Spleen (tissue), 11 donors: ENCODE results near the gene TBC1D22A. TPM values are rescaled to one million over a fixed set of nuclear protein-coding genes. Genes with fewer than 3 reads are reported as not detected.

Source experiments
- DNase-seq: peaks from one replicate; pipeline ENCODE4 v3.0.0-alpha.2; 2020
- H3K27ac ChIP-seq, 8 donors: fragments of 200-600 bp; sonication (generic) in 7 of 8; 1 replicate in 4 of 8; 2 replicates in 4 of 8; pipeline versions ENCODE4 v1.5.0 to v1.8.0; 2016 to 2021; ENCODE audit warnings: inconsistent platforms in 4 of 8, mild to moderate bottlenecking in 4 of 8, moderate library complexity in 1 of 8
- H3K27me3 ChIP-seq, 7 donors: fragments of 200-600 bp; sonication (generic) in 6 of 7; replicated peaks in 1 of 7; 1 replicate in 4 of 7; 2 replicates in 3 of 7; pipeline versions ENCODE4 v1.5.0 to v1.8.0; 2016 to 2021; ENCODE audit warnings: inconsistent platforms in 3 of 7, mild to moderate bottlenecking in 1 of 7
- H3K36me3 ChIP-seq, 6 donors: fragments of 200-600 bp; sonication (generic) in 5 of 6; 1 replicate in 4 of 6; 2 replicates in 2 of 6; pipeline versions ENCODE4 v1.5.0 to v1.8.0; 2016 to 2021; ENCODE audit warnings: inconsistent platforms in 2 of 6
- H3K4me1 ChIP-seq, 6 donors: fragments of 200-600 bp; sonication (generic) in 5 of 6; 1 replicate in 3 of 6; 2 replicates in 3 of 6; pipeline versions ENCODE4 v1.5.0 to v1.8.0; 2016 to 2021; ENCODE audit warnings: inconsistent platforms in 3 of 6
- H3K4me3 ChIP-seq, 8 donors: fragments of 200-600 bp; sonication (generic) in 7 of 8; 1 replicate in 4 of 8; 2 replicates in 4 of 8; pipeline versions ENCODE4 v1.5.0 to v1.8.0; 2016 to 2021; ENCODE audit warnings: inconsistent platforms in 4 of 8, mild to moderate bottlenecking in 4 of 8, moderate library complexity in 2 of 8
- H3K9me3 ChIP-seq, 8 donors: fragments of 200-600 bp; sonication (generic) in 7 of 8; 1 replicate in 4 of 8; 2 replicates in 4 of 8; pipeline versions ENCODE4 v1.5.0 to v1.8.0; 2016 to 2021; ENCODE audit warnings: inconsistent platforms in 4 of 8
- POLR2A ChIP-seq, 3 donors: fragments of 450-650 bp; IDR thresholded peaks; one replicate each; pipeline ENCODE4 v1.5.1; 2017; ENCODE audit warnings: antibody characterized with exemption in 3 of 3, mild to moderate bottlenecking in 1 of 3
- POLR2AphosphoS5 ChIP-seq, 3 donors: sonication (generic); formaldehyde crosslinking; IDR thresholded peaks; one replicate each; pipeline ENCODE4 v1.5.1; 2017; ENCODE audit warnings: antibody characterized with exemption in 3 of 3
- WGBS, 5 donors: extraction: QIAGEN DNeasy Blood & Tissue Kit in 3 of 5; methylation state at CpG; one replicate each; pipeline versions ENCODE4 v1.1.5 to v1.1.7; 2013 to 2018; 5-methylcytosine and 5-hydroxymethylcytosine counted together
- intact Hi-C: fragments of 100-400 bp; cut with DNase I; formaldehyde crosslinking; loops from one replicate; pipeline ENCODE4 v1.15.0; 2023; ENCODE audit warnings: low total_unique reads
- polyA plus RNA-seq, 3 donors: library from polyadenylated mRNA; stranded (reverse); fragments of 200-250 nt; gene quantifications; one replicate each; pipeline ENCODE4 v1.2.1, GENCODE V29; 2013
- total RNA-seq, 7 donors: library from RNA; depleted of rRNA in 3 of 7; stranded (reverse); fragments of >200 nt in 3 of 7; fragmentation: NEBNext Ultra II Directional in 4 of 7; extraction: Animal tissue kit (Norgen Biotek cat#: 25700) in 4 of 7; gene quantifications; one replicate each; pipeline versions ENCODE4 v1.1.0 to v1.2.1, GENCODE V29; 2016 to 2021
- TF ChIP-seq, protein P1 (sequence below), 11 experiments: fragments of 200-600 bp in 7 of 11; fragments of 450-650 bp in 4 of 11; sonication (generic) in 4 of 11; IDR thresholded peaks in 8 of 11; conservative IDR thresholded peaks in 3 of 11; 1 replicate in 7 of 11; 2 replicates in 4 of 11; pipeline versions ENCODE4 v1.4.0 to v1.8.0; 2016 to 2021; ENCODE audit warnings: antibody characterized with exemption in 11 of 11, inconsistent platforms in 4 of 11, mild to moderate bottlenecking in 1 of 11
- donor health status: healthy with polysubstance abuse.
- donor health status: DM: no; HTN: no; CAD: no; lungs with moderate emphysema.
- donor health status: DM: no; HTN: no; CAD: no.
- donor health status: Bipolar disorder and iron deficiency.
- donor health status: healthy.
- donor health status: DM: no; HTN: no; CAD: no.
- donor health status: DM: yes; HTN: yes; CAD: no.

TBC1D22A gene
- total and polyA plus RNA-seq, 10 donors = 17.2 to 66.9 (median 49.6) TPM

DNA sequence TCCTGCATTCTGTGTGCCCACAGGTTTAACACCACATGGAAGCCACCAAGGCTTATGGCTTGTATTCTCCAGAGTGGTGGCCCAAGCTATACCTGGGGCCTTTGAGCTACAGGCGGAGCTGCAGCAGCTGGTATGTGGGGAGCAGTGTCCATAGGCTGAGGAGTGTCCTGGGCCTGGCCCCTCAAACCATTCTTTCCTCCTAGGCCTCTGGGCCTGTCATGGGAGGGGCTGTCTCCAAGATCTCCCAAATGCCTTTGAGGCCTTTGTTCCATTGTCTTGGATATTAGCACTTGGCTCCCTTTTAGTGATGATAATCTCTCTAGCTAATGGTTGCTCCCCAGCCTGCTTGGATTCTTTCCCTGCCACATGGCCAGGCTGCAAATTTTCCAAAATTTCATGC lies 6.4 kb upstream of the TBC1D22A start:
- intact Hi-C loops = no loop called here
- peaks cover 18 to 74% (median 49%) of the 10 kb centered on the region in 6 donors for H3K4me1 ChIP-seq
- DNase-seq = peak; percentile 23
- peaks cover 0 to 15% (median 13%) of the 10 kb centered on the region in 8 donors for H3K9me3 ChIP-seq
- H3K27ac ChIP-seq = peak overlapping the region in 3 of 8 donors; percentile 17 to 95 (median 93)
- H3K36me3 ChIP-seq = no peaks in the 10 kb centered on the region
- no peaks in the 10 kb centered on the region for H3K27me3 ChIP-seq
- 88 to 97% (median 91%) methylated on average over 1 of the region's 1 CpG for WGBS, 5 donors
- TF ChIP-seq POLR2A (IDR thresholded peaks at IDR 0.05) = no peak
- TF ChIP-seq, protein P1, sequence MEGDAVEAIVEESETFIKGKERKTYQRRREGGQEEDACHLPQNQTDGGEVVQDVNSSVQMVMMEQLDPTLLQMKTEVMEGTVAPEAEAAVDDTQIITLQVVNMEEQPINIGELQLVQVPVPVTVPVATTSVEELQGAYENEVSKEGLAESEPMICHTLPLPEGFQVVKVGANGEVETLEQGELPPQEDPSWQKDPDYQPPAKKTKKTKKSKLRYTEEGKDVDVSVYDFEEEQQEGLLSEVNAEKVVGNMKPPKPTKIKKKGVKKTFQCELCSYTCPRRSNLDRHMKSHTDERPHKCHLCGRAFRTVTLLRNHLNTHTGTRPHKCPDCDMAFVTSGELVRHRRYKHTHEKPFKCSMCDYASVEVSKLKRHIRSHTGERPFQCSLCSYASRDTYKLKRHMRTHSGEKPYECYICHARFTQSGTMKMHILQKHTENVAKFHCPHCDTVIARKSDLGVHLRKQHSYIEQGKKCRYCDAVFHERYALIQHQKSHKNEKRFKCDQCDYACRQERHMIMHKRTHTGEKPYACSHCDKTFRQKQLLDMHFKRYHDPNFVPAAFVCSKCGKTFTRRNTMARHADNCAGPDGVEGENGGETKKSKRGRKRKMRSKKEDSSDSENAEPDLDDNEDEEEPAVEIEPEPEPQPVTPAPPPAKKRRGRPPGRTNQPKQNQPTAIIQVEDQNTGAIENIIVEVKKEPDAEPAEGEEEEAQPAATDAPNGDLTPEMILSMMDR (IDR thresholded peaks at IDR 0.05 in 8 of 11, conservative IDR thresholded peaks at IDR 0.05 in 3 of 11) = no peak
- TF ChIP-seq POLR2AphosphoS5 (IDR thresholded peaks at IDR 0.05) = no peak
- H3K4me3 ChIP-seq = no peak overlapping the region

DNA sequence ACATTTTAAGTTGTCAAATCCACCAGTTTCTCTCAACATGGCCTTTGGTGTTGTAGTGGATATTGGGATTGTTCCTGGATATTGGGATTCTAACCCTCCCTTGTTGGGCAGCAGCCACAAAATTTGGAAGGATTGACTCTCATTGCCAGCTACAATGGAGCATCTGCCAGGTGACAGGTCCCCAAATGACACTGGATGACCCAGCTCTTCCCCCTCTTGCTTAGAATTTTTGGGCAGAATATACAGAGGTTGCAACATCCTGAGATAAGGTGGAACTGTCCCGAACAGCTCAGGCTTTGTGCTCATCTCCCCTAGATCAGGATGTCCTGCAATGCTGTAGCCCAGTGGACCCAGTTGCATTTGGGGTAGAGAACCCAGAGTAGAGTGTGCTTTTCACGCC lies 5.3 kb upstream of the TBC1D22A start:
- H3K27me3 ChIP-seq = no peaks in the 10 kb centered on the region
- intact Hi-C loops = no loop called here
- DNase-seq = peak; percentile 21
- H3K4me3 ChIP-seq = no peak overlapping the region
- peaks cover 0 to 15% (median 13%) of the 10 kb centered on the region in 8 donors for H3K9me3 ChIP-seq
- H3K4me1 ChIP-seq = peaks cover 21 to 74% (median 55%) of the 10 kb centered on the region in 6 donors
- no peaks in the 10 kb centered on the region for H3K36me3 ChIP-seq
- peak overlapping the region in 1 of 8 donors; percentile 11 for H3K27ac ChIP-seq
- TF ChIP-seq POLR2AphosphoS5 (IDR thresholded peaks at IDR 0.05) = no peak
- no peak for TF ChIP-seq POLR2A (IDR thresholded peaks at IDR 0.05)
- TF ChIP-seq, protein P1 (IDR thresholded peaks at IDR 0.05 in 8 of 11, conservative IDR thresholded peaks at IDR 0.05 in 3 of 11) = no peak
- WGBS, 5 donors = 83 to 93% (median 93%) methylated on average over 2 of the region's 2 CpGs

DNA sequence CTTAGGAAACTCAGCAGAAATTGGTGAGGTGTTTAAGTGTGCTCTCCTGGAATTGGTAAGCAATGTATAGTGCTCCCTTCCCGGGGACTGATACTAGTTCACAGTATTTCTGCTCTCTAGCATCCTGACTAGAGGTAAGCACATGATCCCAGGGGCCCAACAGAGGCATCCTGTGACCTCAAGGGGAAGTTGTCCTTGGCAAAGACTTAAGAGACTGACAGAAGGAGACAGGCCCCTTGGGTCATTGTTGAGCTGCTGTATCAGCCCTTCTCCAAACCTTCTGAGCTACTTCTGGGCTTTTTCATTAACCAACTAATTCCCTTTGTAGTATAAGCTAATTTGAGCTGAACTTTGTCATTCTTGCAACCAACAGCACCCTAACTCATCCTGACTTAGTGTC lies 4.3 kb upstream of the TBC1D22A start:
- H3K9me3 ChIP-seq = peaks cover 0 to 15% (median 13%) of the 10 kb centered on the region in 8 donors
- no peaks in the 10 kb centered on the region for H3K36me3 ChIP-seq
- TF ChIP-seq POLR2AphosphoS5 (IDR thresholded peaks at IDR 0.05) = no peak
- TF ChIP-seq, protein P1 (IDR thresholded peaks at IDR 0.05 in 8 of 11, conservative IDR thresholded peaks at IDR 0.05 in 3 of 11) = no peak
- no peak for TF ChIP-seq POLR2A (IDR thresholded peaks at IDR 0.05)
- 30 to 62% (median 56%) methylated on average over 1 of the region's 1 CpG for WGBS, 5 donors
- no peak overlapping the region for H3K4me3 ChIP-seq
- no peaks in the 10 kb centered on the region for H3K27me3 ChIP-seq
- H3K4me1 ChIP-seq = peaks cover 21 to 69% (median 49%) of the 10 kb centered on the region in 6 donors
- intact Hi-C loops = no loop called here
- H3K27ac ChIP-seq = peak overlapping the region in 3 of 8 donors; percentile 6 to 41 (median 27)
- DNase-seq = peak; percentile 7

DNA sequence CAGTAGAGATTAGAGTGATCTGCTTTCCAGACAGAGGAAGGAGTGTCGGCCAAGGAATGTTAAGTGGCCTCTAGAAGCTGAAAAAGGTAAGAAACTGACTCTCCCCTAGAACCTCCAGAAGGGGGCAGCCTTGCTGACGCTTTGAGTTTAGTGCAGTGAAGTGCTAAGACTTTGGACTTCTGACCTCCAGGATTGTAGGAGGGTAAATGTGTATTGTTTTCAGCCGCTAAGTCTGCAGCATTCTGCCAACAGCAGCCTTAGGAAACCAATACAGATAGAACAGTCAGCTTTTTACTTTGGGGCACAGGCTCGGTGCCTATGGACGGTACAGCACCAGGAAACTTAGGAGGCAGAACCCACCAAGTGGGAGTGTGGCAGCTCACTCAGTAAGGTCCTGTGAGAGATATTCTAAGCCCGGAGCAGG lies 3.6 kb upstream of the TBC1D22A start:
- Histone ChIP-seq H3K27ac (peak overlapping the region in 5 of 8 donors; percentile 4 to 41 (median 15)), H3K27me3 (no peaks in the 10 kb centered on the region), H3K4me3 (no peak overlapping the region), H3K4me1 (peaks cover 22 to 69% (median 48%) of the 10 kb centered on the region in 6 donors), H3K36me3 (no peaks in the 10 kb centered on the region), H3K9me3 (peaks cover 0 to 15% (median 13%) of the 10 kb centered on the region in 8 donors)
- intact Hi-C loops = no loop called here
- TF ChIP-seq, protein P1 (IDR thresholded peaks at IDR 0.05 in 8 of 11, conservative IDR thresholded peaks at IDR 0.05 in 3 of 11) = peak; percentile 26 to 82 (median 71)
- TF ChIP-seq POLR2A (IDR thresholded peaks at IDR 0.05) (no peak), POLR2AphosphoS5 (IDR thresholded peaks at IDR 0.05) (peak in 1 of 3 donors; percentile 39)
- 44 to 56% (median 52%) methylated on average over 6 of the region's 6 CpGs for whole genome bisulfite sequencing, 5 donors
- DNase-seq = peak; percentile 72
